Neural cell (in vitro differentiated cells): ENCODE results near the gene TTC21A. TPM values are rescaled to one million over a fixed set of nuclear protein-coding genes. Genes with fewer than 3 reads are reported as not detected.

ENCODE experiments used
- H2AFZ ChIP-seq: fragments of 200-600, 300-800 bp; sonication (generic), shearing (Covaris generic); 2 replicates; pipeline ENCODE4 v1.6.0; 2014; ENCODE audit warnings: low read depth, mild to moderate bottlenecking, antibody characterized with exemption, low read length, moderate library complexity
- H3F3A ChIP-seq: fragments of 200-600 bp; shearing (Covaris generic); 2 replicates; pipeline ENCODE4 v1.6.1; 2016; ENCODE audit warnings: mild to moderate bottlenecking, moderate library complexity, mixed read lengths, antibody characterized with exemption, low read length; ENCODE audit not compliant: insufficient read depth, poor library complexity, severe bottlenecking
- H3K27ac ChIP-seq: fragments of 200-600, 300-800 bp; sonication (generic), shearing (Covaris generic); 2 replicates; pipeline ENCODE4 v1.5.1; 2014; ENCODE audit warnings: mild to moderate bottlenecking, low read length, moderate library complexity
- H3K27me3 ChIP-seq: fragments of 300-800, 200-600 bp; sonication (generic), shearing (Covaris generic); 2 replicates; pipeline ENCODE4 v1.6.0; 2014; ENCODE audit warnings: mild to moderate bottlenecking, low read depth, low read length, moderate library complexity; ENCODE audit not compliant: insufficient read depth
- H3K36me3 ChIP-seq: fragments of 300-800, 200-600 bp; sonication (generic), shearing (Covaris generic); 2 replicates; pipeline ENCODE4 v1.5.1; 2014; ENCODE audit warnings: mild to moderate bottlenecking, antibody characterized with exemption, low read length, moderate library complexity; ENCODE audit not compliant: insufficient read depth
- H3K4me2 ChIP-seq: fragments of 300-800, 200-600 bp; sonication (generic), shearing (Covaris generic); 2 replicates; pipeline ENCODE4 v1.6.0; 2014; ENCODE audit warnings: mild to moderate bottlenecking, low read length
- H3K4me3 ChIP-seq: fragments of 300-800, 200-600 bp; sonication (generic), shearing (Covaris generic); 2 replicates; pipeline ENCODE4 v1.5.1; 2014; ENCODE audit warnings: mild to moderate bottlenecking, low read length, moderate library complexity
- H3K79me2 ChIP-seq: fragments of 200-600 bp; shearing (Covaris generic); replicated peaks from 2 replicates; pipeline ENCODE4 v1.6.0; 2014; ENCODE audit warnings: mild to moderate bottlenecking, low read length, moderate library complexity; ENCODE audit not compliant: insufficient read depth
- H3K9ac ChIP-seq: fragments of 300-800, 200-600 bp; sonication (generic), shearing (Covaris generic); 2 replicates; pipeline ENCODE4 v1.6.1; 2016; ENCODE audit warnings: mild to moderate bottlenecking, low read length, mixed read lengths
- H3K9me2 ChIP-seq: fragments of 200-600 bp; shearing (Covaris generic); 2 replicates; pipeline ENCODE4 v1.6.1; 2016; ENCODE audit warnings: mild to moderate bottlenecking, low read length, mixed read lengths; ENCODE audit not compliant: insufficient read depth
- H3K9me3 ChIP-seq: fragments of 200-600, 300-800 bp; sonication (generic), shearing (Covaris generic); 2 replicates; pipeline ENCODE4 v1.6.1; 2016; ENCODE audit warnings: mild to moderate bottlenecking, mixed run types, low read length, moderate library complexity, mixed read lengths
- H4K20me1 ChIP-seq: fragments of 200-600 bp; shearing (Covaris generic); 2 replicates; pipeline ENCODE4 v1.6.1; 2016; ENCODE audit warnings: mild to moderate bottlenecking, mixed run types; ENCODE audit not compliant: insufficient read depth
- EP300 ChIP-seq: fragments of 450-650 bp; conservative IDR thresholded peaks from 2 replicates; pipeline ENCODE4 v1.6.1; 2014; ENCODE audit warnings: antibody characterized with exemption, mild to moderate bottlenecking, moderate library complexity; ENCODE audit not compliant: poor library complexity, severe bottlenecking
- EZH2 ChIP-seq: fragments of 200-600, 300-800 bp; shearing (Covaris generic), sonication (generic); IDR thresholded peaks from 2 replicates; pipeline ENCODE4 v1.6.1; 2014; ENCODE audit warnings: antibody characterized with exemption, low read length, borderline replicate concordance, mild to moderate bottlenecking; ENCODE audit not compliant: insufficient read depth, poor library complexity, severe bottlenecking
- MXI1 ChIP-seq: fragments of 450-650 bp; conservative IDR thresholded peaks from 2 replicates; pipeline ENCODE4 v1.6.1; 2014; ENCODE audit warnings: antibody characterized with exemption, mild to moderate bottlenecking; ENCODE audit not compliant: poor library complexity, severe bottlenecking
- POLR2AphosphoS5 ChIP-seq: IDR thresholded peaks from 2 replicates; pipeline ENCODE4 v1.6.1; 2012
- RAD21 ChIP-seq: fragments of 450-650 bp; conservative IDR thresholded peaks from 2 replicates; pipeline ENCODE4 v1.6.1; 2014; ENCODE audit warnings: antibody characterized with exemption, mild to moderate bottlenecking, moderate library complexity
- SMC3 ChIP-seq: fragments of 450-650 bp; conservative IDR thresholded peaks from 2 replicates; pipeline ENCODE4 v1.6.1; 2014; ENCODE audit warnings: antibody characterized with exemption, mild to moderate bottlenecking, moderate library complexity; ENCODE audit not compliant: poor library complexity
- TAF1 ChIP-seq: IDR thresholded peaks from 2 replicates; pipeline ENCODE4 v1.6.1; 2012; ENCODE audit warnings: low read depth
- polyA plus RNA-seq: library from polyadenylated mRNA; depleted of rRNA; stranded (reverse); fragments of >200 nt; gene quantifications from 2 replicates; pipeline ENCODE4 v1.2.3, GENCODE V29; 2014
- TF ChIP-seq, protein P1 (sequence below): fragments of 450-650 bp; IDR thresholded peaks from 2 replicates; pipeline ENCODE4 v1.5.1; 2014; ENCODE audit warnings: antibody characterized with exemption, mild to moderate bottlenecking, moderate library complexity; ENCODE audit not compliant: poor library complexity, severe bottlenecking
- TF ChIP-seq, protein P2 (sequence below): IDR thresholded peaks from 2 replicates; pipeline ENCODE4 v1.6.1; 2012; ENCODE audit warnings: borderline replicate concordance

The TTC21A gene
- polyA plus RNA-seq, 1 donor from 2014 or later = 6.2 TPM

DNA sequence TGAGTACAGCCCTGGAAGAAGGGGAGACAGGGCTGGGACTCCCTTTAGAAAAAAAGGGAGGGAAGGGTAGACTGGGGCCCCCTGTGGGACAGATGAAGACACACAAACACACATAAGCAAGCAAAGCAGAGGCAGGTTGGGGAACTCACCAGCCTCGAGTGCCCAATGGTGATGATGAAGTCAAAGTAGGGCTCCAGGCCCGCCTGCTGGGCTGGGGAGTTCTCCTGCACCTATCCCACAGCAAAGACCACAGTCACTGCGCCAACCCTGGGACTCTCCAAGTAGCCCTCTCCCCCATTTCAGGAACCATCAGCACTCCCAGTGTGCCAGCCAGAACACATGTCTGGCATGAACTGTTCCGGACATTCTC is 4.2 kb upstream of the TTC21A start:
- peaks cover 4% of the 10 kb centered on the region for H3F3A ChIP-seq
- H3K4me2 ChIP-seq = no peak overlapping the region
- no peaks in the 10 kb centered on the region for H4K20me1 ChIP-seq
- H3K9me2 ChIP-seq = no peaks in the 10 kb centered on the region
- no peak overlapping the region for H2AFZ ChIP-seq
- peaks cover 3% of the 10 kb centered on the region for H3K36me3 ChIP-seq
- no peaks in the 10 kb centered on the region for H3K27me3 ChIP-seq
- H3K27ac ChIP-seq = no peak overlapping the region
- H3K9me3 ChIP-seq = no peaks in the 10 kb centered on the region
- H3K79me2 ChIP-seq = peaks cover 21% of the 10 kb centered on the region
- TF ChIP-seq TAF1 = no peak
- no peak for TF ChIP-seq SMC3
- no peak for TF ChIP-seq EP300
- TF ChIP-seq, protein P1, sequence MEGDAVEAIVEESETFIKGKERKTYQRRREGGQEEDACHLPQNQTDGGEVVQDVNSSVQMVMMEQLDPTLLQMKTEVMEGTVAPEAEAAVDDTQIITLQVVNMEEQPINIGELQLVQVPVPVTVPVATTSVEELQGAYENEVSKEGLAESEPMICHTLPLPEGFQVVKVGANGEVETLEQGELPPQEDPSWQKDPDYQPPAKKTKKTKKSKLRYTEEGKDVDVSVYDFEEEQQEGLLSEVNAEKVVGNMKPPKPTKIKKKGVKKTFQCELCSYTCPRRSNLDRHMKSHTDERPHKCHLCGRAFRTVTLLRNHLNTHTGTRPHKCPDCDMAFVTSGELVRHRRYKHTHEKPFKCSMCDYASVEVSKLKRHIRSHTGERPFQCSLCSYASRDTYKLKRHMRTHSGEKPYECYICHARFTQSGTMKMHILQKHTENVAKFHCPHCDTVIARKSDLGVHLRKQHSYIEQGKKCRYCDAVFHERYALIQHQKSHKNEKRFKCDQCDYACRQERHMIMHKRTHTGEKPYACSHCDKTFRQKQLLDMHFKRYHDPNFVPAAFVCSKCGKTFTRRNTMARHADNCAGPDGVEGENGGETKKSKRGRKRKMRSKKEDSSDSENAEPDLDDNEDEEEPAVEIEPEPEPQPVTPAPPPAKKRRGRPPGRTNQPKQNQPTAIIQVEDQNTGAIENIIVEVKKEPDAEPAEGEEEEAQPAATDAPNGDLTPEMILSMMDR = no peak
- no peak for TF ChIP-seq MXI1
- no peak for TF ChIP-seq RAD21
- no peak for TF ChIP-seq EZH2
- TF ChIP-seq POLR2AphosphoS5 = no peak
- H3K9ac ChIP-seq = no peak overlapping the region
- no peak overlapping the region for H3K4me3 ChIP-seq

DNA sequence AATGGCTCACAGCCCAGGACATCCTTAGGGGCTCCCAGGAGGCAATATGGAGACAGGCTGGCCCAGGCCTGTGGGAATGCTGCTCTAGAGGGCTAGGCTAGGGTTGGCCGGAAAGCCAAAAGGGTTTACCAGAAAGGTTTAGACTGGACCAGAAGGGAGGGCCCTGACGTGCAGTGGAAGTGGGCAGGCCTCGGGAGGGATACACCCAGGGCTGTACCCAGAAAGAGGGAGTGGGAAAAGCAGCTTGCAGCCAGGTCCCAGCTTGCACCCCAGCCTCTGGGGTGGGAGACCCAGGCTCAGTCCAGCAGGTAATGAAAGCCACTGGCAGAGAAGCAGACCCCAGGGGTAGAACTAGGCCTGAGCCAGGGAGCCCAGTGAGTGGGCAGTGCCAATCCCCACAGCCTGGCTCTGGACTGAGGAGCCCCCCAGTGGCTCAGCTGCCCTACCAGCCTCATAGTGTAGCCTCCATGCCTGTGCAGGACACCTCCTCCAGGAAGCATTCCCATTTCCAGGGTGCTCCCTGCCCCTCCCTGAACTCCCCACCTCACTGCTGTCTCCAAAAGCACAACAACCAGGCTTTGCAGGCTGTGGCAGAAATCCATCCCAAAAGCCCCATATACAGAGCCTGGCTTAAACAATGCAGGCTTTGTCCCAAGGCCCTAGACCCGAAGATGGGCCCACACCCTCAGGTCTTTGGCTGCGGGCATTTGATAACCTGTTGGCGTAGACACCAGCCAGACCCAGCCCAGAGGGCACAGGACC is 3.5 kb upstream of the TTC21A start:
- Histone ChIP-seq H3K36me3 (no peaks in the 10 kb centered on the region), H3K4me2 (no peak overlapping the region), H3K27me3 (no peaks in the 10 kb centered on the region), H3F3A (peaks cover 4% of the 10 kb centered on the region), H3K4me3 (no peak overlapping the region), H2AFZ (no peak overlapping the region), H3K9ac (no peak overlapping the region), H3K79me2 (peaks cover 21% of the 10 kb centered on the region), H4K20me1 (no peaks in the 10 kb centered on the region), H3K27ac (no peak overlapping the region), H3K9me2 (no peaks in the 10 kb centered on the region), H3K9me3 (no peaks in the 10 kb centered on the region)
- TF ChIP-seq POLR2AphosphoS5 = no peak
- TF ChIP-seq TAF1 = no peak
- no peak for TF ChIP-seq EP300
- TF ChIP-seq SMC3 = no peak
- TF ChIP-seq EZH2 = no peak
- TF ChIP-seq, protein P1 = no peak
- TF ChIP-seq MXI1 = no peak
- TF ChIP-seq, protein P2, sequence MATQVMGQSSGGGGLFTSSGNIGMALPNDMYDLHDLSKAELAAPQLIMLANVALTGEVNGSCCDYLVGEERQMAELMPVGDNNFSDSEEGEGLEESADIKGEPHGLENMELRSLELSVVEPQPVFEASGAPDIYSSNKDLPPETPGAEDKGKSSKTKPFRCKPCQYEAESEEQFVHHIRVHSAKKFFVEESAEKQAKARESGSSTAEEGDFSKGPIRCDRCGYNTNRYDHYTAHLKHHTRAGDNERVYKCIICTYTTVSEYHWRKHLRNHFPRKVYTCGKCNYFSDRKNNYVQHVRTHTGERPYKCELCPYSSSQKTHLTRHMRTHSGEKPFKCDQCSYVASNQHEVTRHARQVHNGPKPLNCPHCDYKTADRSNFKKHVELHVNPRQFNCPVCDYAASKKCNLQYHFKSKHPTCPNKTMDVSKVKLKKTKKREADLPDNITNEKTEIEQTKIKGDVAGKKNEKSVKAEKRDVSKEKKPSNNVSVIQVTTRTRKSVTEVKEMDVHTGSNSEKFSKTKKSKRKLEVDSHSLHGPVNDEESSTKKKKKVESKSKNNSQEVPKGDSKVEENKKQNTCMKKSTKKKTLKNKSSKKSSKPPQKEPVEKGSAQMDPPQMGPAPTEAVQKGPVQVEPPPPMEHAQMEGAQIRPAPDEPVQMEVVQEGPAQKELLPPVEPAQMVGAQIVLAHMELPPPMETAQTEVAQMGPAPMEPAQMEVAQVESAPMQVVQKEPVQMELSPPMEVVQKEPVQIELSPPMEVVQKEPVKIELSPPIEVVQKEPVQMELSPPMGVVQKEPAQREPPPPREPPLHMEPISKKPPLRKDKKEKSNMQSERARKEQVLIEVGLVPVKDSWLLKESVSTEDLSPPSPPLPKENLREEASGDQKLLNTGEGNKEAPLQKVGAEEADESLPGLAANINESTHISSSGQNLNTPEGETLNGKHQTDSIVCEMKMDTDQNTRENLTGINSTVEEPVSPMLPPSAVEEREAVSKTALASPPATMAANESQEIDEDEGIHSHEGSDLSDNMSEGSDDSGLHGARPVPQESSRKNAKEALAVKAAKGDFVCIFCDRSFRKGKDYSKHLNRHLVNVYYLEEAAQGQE = no peak
- no peak for TF ChIP-seq RAD21
